ENCODE results near the gene NAA10. TPM values are rescaled to one million over a fixed set of nuclear protein-coding genes. Genes with fewer than 3 reads are reported as not detected.

Gene NAA10
- total RNA-seq, 1 experiment from 2014 or later = 91.3 TPM

GRCh38 chrX:153957224-153957623 lies 22.4 kb upstream of the NAA10 start:
- TF ChIP-seq CTCF (IDR thresholded peaks at IDR 0.05; ENCODE audit: insufficient read depth in 1 of 2, low read depth in 1 of 2, low read length in 1 of 2, severe bottlenecking in 1 of 2, unreplicated experiment in 1 of 2) = no peak
- Mint-ChIP-seq H3K36me3 (ENCODE audit: insufficient read depth, unreplicated experiment) (peaks cover 72% of the 10 kb centered on the region), H3K27ac (ENCODE audit: unreplicated experiment) (no peak overlapping the region), H3K4me3 (ENCODE audit: unreplicated experiment) (no peak overlapping the region), H3K27me3 (ENCODE audit: insufficient read depth, unreplicated experiment) (no peaks in the 10 kb centered on the region), H3K4me1 (ENCODE audit: low read depth, unreplicated experiment) (no peaks in the 10 kb centered on the region), H3K9me3 (ENCODE audit: unreplicated experiment) (no peaks in the 10 kb centered on the region)
- Histone ChIP-seq H3K4me3 (ENCODE audit: low read depth, low read length) (no peak overlapping the region), H3K36me3 (ENCODE audit: control insufficient read depth, insufficient read depth, low read length) (no peaks in the 10 kb centered on the region; the same call in 1 of the 2 replicates), H3K27me3 (replicated peaks; ENCODE audit: control insufficient read depth, insufficient read depth, low read length) (no peaks in the 10 kb centered on the region), H3K4me1 (no peaks in the 10 kb centered on the region), H3K9me3 (no peaks in the 10 kb centered on the region)
- ChIA-PET POLR2A (no interaction called here), CTCF (interaction anchor here (1.6 kb wide), 1 partner anchor 10 kb away, joined by 3 read pairs; no protein-coding TSS in a partner anchor)
- BruUV-seq (replicated peaks) = no TSS peak
- intact Hi-C loops (cut with micrococcal nuclease; ENCODE audit: unreplicated experiment) = no loop called here
- DNase-seq = no peak

DNA sequence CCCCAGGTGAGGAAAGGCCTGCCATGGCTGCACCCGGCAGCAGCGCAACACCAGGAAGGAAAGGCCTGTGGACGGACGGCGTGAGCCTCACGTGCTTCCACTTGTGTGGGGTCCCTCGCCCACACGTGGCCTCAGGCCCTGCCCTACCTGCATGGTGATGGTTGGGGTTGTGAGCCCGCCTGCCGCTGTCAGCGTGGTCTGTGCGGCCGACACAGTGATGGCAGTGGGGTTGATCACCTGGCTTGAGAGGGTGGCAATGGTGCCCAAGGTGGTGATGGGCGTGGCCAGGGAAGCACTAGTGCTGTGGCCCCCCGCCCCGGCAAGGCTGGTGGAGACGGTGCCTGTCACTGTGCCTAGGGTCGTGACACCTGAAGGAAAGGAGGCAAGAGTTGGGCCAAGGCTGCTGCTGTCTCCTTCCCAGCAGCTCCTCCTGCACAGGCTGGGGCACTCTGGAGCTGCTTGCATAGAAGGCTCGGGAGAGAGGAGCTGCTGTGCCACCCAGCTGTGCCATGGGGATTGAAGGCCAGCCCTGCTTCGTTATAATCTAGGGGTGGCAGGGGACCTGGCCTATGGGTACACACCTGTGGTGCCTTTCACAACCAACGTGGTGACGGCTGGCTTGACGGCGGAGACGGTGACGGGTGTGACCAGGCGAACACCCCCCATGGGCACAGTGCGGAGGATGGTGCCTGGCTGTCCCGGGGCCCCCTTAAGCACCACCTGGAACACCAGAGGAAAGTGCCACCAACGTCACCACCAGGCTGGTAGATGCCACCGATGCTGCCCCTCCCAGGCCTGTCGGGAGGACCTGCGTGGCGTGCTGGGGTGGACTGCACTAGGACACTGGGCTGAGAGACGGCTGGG lies 21.4 kb upstream of the NAA10 start:
- Histone ChIP-seq H3K4me3 (ENCODE audit: low read depth, low read length) (no peak overlapping the region), H3K36me3 (ENCODE audit: control insufficient read depth, insufficient read depth, low read length) (no peaks in the 10 kb centered on the region; the same call in 1 of the 2 replicates), H3K4me1 (no peaks in the 10 kb centered on the region), H3K9me3 (no peaks in the 10 kb centered on the region), H3K27me3 (replicated peaks; ENCODE audit: control insufficient read depth, insufficient read depth, low read length) (no peaks in the 10 kb centered on the region)
- no TSS peak for BruUV-seq (replicated peaks)
- no peaks in the 10 kb centered on the region for H3K27me3 Mint-ChIP-seq (ENCODE audit: insufficient read depth, unreplicated experiment)
- no peaks in the 10 kb centered on the region for H3K9me3 Mint-ChIP-seq (ENCODE audit: unreplicated experiment)
- no peak for DNase-seq
- CTCF ChIA-PET = interaction anchor here (1.6 kb wide), 1 partner anchor 10 kb away, joined by 3 read pairs; no protein-coding TSS in a partner anchor
- H3K36me3 Mint-ChIP-seq (ENCODE audit: insufficient read depth, unreplicated experiment) = peaks cover 76% of the 10 kb centered on the region
- H3K27ac Mint-ChIP-seq (ENCODE audit: unreplicated experiment) = no peak overlapping the region
- POLR2A ChIA-PET = no interaction called here
- H3K4me1 Mint-ChIP-seq (ENCODE audit: low read depth, unreplicated experiment) = no peaks in the 10 kb centered on the region
- intact Hi-C loops (cut with micrococcal nuclease; ENCODE audit: unreplicated experiment) = no loop called here
- no peak overlapping the region for H3K4me3 Mint-ChIP-seq (ENCODE audit: unreplicated experiment)
- no peak for TF ChIP-seq CTCF (IDR thresholded peaks at IDR 0.05; ENCODE audit: insufficient read depth in 1 of 2, low read depth in 1 of 2, low read length in 1 of 2, severe bottlenecking in 1 of 2, unreplicated experiment in 1 of 2)

GRCh38 chrX:153955228-153955732 lies 20.4 kb upstream of the NAA10 start:
- CTCF ChIA-PET = no interaction called here
- Histone ChIP-seq H3K4me1 (no peaks in the 10 kb centered on the region), H3K27me3 (replicated peaks; ENCODE audit: control insufficient read depth, insufficient read depth, low read length) (no peaks in the 10 kb centered on the region), H3K4me3 (ENCODE audit: low read depth, low read length) (no peak overlapping the region), H3K36me3 (ENCODE audit: control insufficient read depth, insufficient read depth, low read length) (no peaks in the 10 kb centered on the region; the same call in 1 of the 2 replicates), H3K9me3 (no peaks in the 10 kb centered on the region)
- no TSS peak for BruUV-seq (replicated peaks)
- Mint-ChIP-seq H3K9me3 (ENCODE audit: unreplicated experiment) (no peaks in the 10 kb centered on the region), H3K27me3 (ENCODE audit: insufficient read depth, unreplicated experiment) (no peaks in the 10 kb centered on the region), H3K36me3 (ENCODE audit: insufficient read depth, unreplicated experiment) (peaks cover 78% of the 10 kb centered on the region), H3K4me3 (ENCODE audit: unreplicated experiment) (no peak overlapping the region), H3K4me1 (ENCODE audit: low read depth, unreplicated experiment) (no peaks in the 10 kb centered on the region), H3K27ac (ENCODE audit: unreplicated experiment) (no peak overlapping the region)
- POLR2A ChIA-PET = no interaction called here
- TF ChIP-seq CTCF (IDR thresholded peaks at IDR 0.05; ENCODE audit: insufficient read depth in 1 of 2, low read depth in 1 of 2, low read length in 1 of 2, severe bottlenecking in 1 of 2, unreplicated experiment in 1 of 2) = no peak
- no peak for DNase-seq
- intact Hi-C loops (cut with micrococcal nuclease; ENCODE audit: unreplicated experiment) = no loop called here
